Endothelial cell of umbilical vein (primary cell): ENCODE data around the gene HCK. TPM values are rescaled to one million over a fixed set of nuclear protein-coding genes. Genes with fewer than 3 reads are reported as not detected.

Experiments used
- BruUV-seq: library from RNA; stranded (reverse); fragments of 400-500 nt; replicated peaks from 2 replicates; lab custom pipeline; 2021; lab: Mats Ljungman, UMichigan
- CTCF ChIA-PET: fragments of 300-600, 350-600 bp; sonication (Branson Sonifier 250); formaldehyde crosslinking; loops from one replicate; lab custom pipeline; 2021; ENCODE audit warnings: antibody characterized with exemption, inconsistent platforms; lab: Charles Lee
- POLR2A ChIA-PET: fragments of 300-600, 350-600 bp; sonication (Branson Sonifier 250); formaldehyde crosslinking; loops from one replicate; lab custom pipeline; 2021; ENCODE audit warnings: antibody characterized with exemption, inconsistent platforms; lab: Charles Lee
- DNase-seq: peaks from one replicate; pipeline ENCODE4 v3.0.0-alpha.2; 2011; ENCODE audit warnings: low read depth, low spot score
- FAIRE-seq: peaks from 2 replicates; lab custom pipeline; 2011; peaks lifted over from hg19 to GRCh38; lab: Jason Lieb, UNC
- H2AFZ ChIP-seq: 2 replicates; pipeline ENCODE4 v1.6.0; 2012; ENCODE audit warnings: low read depth, low read length, control low read depth, inconsistent platforms
- H3K27ac ChIP-seq: 2 replicates; pipeline ENCODE4 v1.5.1; 2011; ENCODE audit warnings: low read depth, mild to moderate bottlenecking, control low read depth, low read length, moderate library complexity; ENCODE audit not compliant: insufficient read depth
- H3K27me3 ChIP-seq, 2 experiments: 2 replicates each; pipeline versions ENCODE4 v1.6.0 to v1.6.1; 2011; ENCODE audit warnings: low read length in 2 of 2, mixed read lengths in 1 of 2; ENCODE audit not compliant: control insufficient read depth in 2 of 2, insufficient read depth in 2 of 2
- H3K36me3 ChIP-seq, 2 experiments: 2 replicates in 1 of 2; 3 replicates in 1 of 2; pipeline ENCODE4 v1.5.1; 2011; ENCODE audit warnings: low read length in 2 of 2, mild to moderate bottlenecking in 1 of 2, moderate library complexity in 1 of 2; ENCODE audit not compliant: control insufficient read depth in 2 of 2, insufficient read depth in 2 of 2; ENCODE audit errors: extremely low read depth in 1 of 2
- H3K4me1 ChIP-seq: 3 replicates; pipeline ENCODE4 v1.5.1; 2011; ENCODE audit warnings: mild to moderate bottlenecking, low read length; ENCODE audit not compliant: control insufficient read depth, insufficient read depth; ENCODE audit errors: extremely low read depth
- H3K4me2 ChIP-seq: 2 replicates; pipeline ENCODE4 v1.6.1; 2011; ENCODE audit warnings: low read length, control low read depth, mixed read lengths; ENCODE audit not compliant: insufficient read depth
- H3K4me3 ChIP-seq, 3 experiments: fragments of 200-600 bp in 1 of 3; sonication (generic), shearing (Covaris generic) in 1 of 3; replicated peaks in 1 of 3; 2 replicates each; pipeline ENCODE4 v1.5.1; 2011 to 2016; ENCODE audit warnings: control low read depth in 3 of 3, low read length in 3 of 3, mild to moderate bottlenecking in 2 of 3, inconsistent platforms in 1 of 3, low read depth in 1 of 3, moderate library complexity in 1 of 3; ENCODE audit not compliant: insufficient read depth in 1 of 3
- H3K79me2 ChIP-seq: 2 replicates; pipeline ENCODE4 v1.6.0; 2012; ENCODE audit warnings: low read length, inconsistent platforms; ENCODE audit not compliant: control insufficient read depth, insufficient read depth
- H3K9ac ChIP-seq: replicated peaks from 2 replicates; pipeline ENCODE3; 2011; ENCODE audit warnings: low read length, control low read depth; ENCODE audit not compliant: insufficient read depth; ENCODE audit errors: extremely low read depth
- H3K9me1 ChIP-seq: replicated peaks from 3 replicates; pipeline ENCODE4 v1.6.0; 2011; ENCODE audit warnings: mild to moderate bottlenecking, low read length; ENCODE audit not compliant: control insufficient read depth, insufficient read depth; ENCODE audit errors: extremely low read depth
- H3K9me3 ChIP-seq: replicated peaks from 2 replicates; pipeline ENCODE4 v1.5.1; 2012; ENCODE audit warnings: low read length, inconsistent platforms; ENCODE audit not compliant: control insufficient read depth, insufficient read depth
- H4K20me1 ChIP-seq: replicated peaks from 2 replicates; pipeline ENCODE3; 2011; ENCODE audit warnings: mild to moderate bottlenecking, low read length; ENCODE audit not compliant: control insufficient read depth, insufficient read depth; ENCODE audit errors: extremely low read depth
- EZH2 ChIP-seq: IDR thresholded peaks from 2 replicates; pipeline ENCODE4 v1.6.1; 2012; ENCODE audit warnings: borderline replicate concordance, low read depth, mild to moderate bottlenecking, moderate library complexity, low read length, inconsistent platforms; ENCODE audit not compliant: severe bottlenecking
- FOS ChIP-seq: IDR thresholded peaks from 2 replicates; pipeline ENCODE4 v1.6.1; 2011; ENCODE audit warnings: mild to moderate bottlenecking, low read length, moderate library complexity, borderline replicate concordance; ENCODE audit not compliant: insufficient read depth
- GATA2 ChIP-seq: IDR thresholded peaks from 2 replicates; pipeline ENCODE4 v1.7.0; 2011; ENCODE audit warnings: low read depth, mild to moderate bottlenecking, moderate library complexity, mixed read lengths, low read length; ENCODE audit not compliant: insufficient read length, insufficient read depth
- JUN ChIP-seq: IDR thresholded peaks from 2 replicates; pipeline ENCODE4 v1.6.1; 2011; ENCODE audit warnings: borderline replicate concordance, low read depth; ENCODE audit not compliant: insufficient read length, insufficient read depth
- MYC ChIP-seq: IDR thresholded peaks from one replicate; pipeline ENCODE4 v1.6.1; 2011; ENCODE audit warnings: mild to moderate bottlenecking, low read depth, low read length
- POLR2A ChIP-seq: IDR thresholded peaks from 2 replicates; pipeline ENCODE4 v1.6.1; 2012; ENCODE audit warnings: low read depth, mild to moderate bottlenecking, control low read depth, low read length
- POLR2AphosphoS5 ChIP-seq: IDR thresholded peaks from 2 replicates; pipeline ENCODE4 v1.6.1; 2012; ENCODE audit warnings: low read depth, mild to moderate bottlenecking, control low read depth, low read length, moderate library complexity; ENCODE audit not compliant: insufficient read depth
- dilution Hi-C: fragments of 300-500 bp; cut with MboI; formaldehyde crosslinking; loops from one replicate; pipeline ENCODE4 v1.15.0; 2019; ENCODE audit warnings: low sequenced_read_pairs; ENCODE audit not compliant: extremely low pct_ligation_motif_present
- intact Hi-C: fragments of 100-400 bp; cut with micrococcal nuclease; formaldehyde crosslinking; loops from one replicate; pipeline ENCODE4 v1.10.0; 2022
- polyA plus RNA-seq, 4 experiments: library from polyadenylated mRNA; depleted of rRNA in 3 of 4; stranded (reverse) in 3 of 4; unstranded in 1 of 4; fragments of >200 nt; gene quantifications; 2 replicates each; pipeline versions ENCODE4 v1.2.1 to v1.2.3, GENCODE V29; 2011 to 2012; ENCODE audit warnings: missing spikeins in 1 of 4
- total RNA-seq: library from RNA; stranded (reverse); gene quantifications from 2 replicates; pipeline ENCODE4 v1.2.3, GENCODE V29; 2021
- TF ChIP-seq, protein P1 (sequence below), 2 donors: IDR thresholded peaks; 1 replicate in 1 of 2; 2 replicates in 1 of 2; pipeline ENCODE4 v1.5.1; 2011; ENCODE audit warnings: low read length in 2 of 2, mild to moderate bottlenecking in 2 of 2, moderate library complexity in 2 of 2, control low read depth in 1 of 2, inconsistent platforms in 1 of 2, low read depth in 1 of 2; ENCODE audit not compliant: insufficient read depth in 1 of 2; ENCODE audit errors: extremely low read depth in 1 of 2
- TF ChIP-seq, protein P2 (sequence below): IDR thresholded peaks from 2 replicates; pipeline ENCODE4 v1.6.1; 2011; ENCODE audit not compliant: insufficient read depth, insufficient read length

Gene HCK
- total and polyA plus RNA-seq, 2 donors (not counting 3 experiments of a cell fraction or from before 2014, with no cell fraction given): not detected

DNA sequence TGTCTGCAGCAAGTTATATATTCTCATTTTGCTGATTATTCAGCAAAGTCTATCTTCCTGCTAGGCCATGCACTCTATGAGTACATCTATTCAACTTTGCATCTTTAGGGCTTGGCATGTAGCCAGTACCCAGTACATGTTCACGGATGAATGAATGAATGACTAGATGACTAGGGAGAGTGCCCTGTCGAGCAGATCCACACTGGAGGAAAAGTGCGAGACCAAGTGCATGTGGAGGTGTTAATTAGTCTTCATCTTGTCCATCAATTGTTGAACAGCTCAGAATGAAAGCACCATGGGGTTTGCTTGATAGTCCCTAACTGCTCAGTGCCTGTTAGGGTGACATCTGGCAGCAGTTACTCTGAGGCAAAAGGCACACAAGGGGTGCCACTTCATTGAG, 87.9 kb downstream of the HCK start:
- no peaks in the 10 kb centered on the region for H3K79me2 ChIP-seq
- FAIRE-seq: peak; percentile 53
- intact Hi-C loops: no loop called here
- no peak overlapping the region for H3K4me2 ChIP-seq
- H3K9me3 ChIP-seq: no peaks in the 10 kb centered on the region
- H3K9me1 ChIP-seq: no peaks in the 10 kb centered on the region
- TF ChIP-seq MYC (no peak), FOS (no peak), POLR2A (no peak), POLR2AphosphoS5 (no peak), JUN (no peak), EZH2 (no peak), GATA2 (no peak)
- TF ChIP-seq, protein P1, sequence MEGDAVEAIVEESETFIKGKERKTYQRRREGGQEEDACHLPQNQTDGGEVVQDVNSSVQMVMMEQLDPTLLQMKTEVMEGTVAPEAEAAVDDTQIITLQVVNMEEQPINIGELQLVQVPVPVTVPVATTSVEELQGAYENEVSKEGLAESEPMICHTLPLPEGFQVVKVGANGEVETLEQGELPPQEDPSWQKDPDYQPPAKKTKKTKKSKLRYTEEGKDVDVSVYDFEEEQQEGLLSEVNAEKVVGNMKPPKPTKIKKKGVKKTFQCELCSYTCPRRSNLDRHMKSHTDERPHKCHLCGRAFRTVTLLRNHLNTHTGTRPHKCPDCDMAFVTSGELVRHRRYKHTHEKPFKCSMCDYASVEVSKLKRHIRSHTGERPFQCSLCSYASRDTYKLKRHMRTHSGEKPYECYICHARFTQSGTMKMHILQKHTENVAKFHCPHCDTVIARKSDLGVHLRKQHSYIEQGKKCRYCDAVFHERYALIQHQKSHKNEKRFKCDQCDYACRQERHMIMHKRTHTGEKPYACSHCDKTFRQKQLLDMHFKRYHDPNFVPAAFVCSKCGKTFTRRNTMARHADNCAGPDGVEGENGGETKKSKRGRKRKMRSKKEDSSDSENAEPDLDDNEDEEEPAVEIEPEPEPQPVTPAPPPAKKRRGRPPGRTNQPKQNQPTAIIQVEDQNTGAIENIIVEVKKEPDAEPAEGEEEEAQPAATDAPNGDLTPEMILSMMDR (IDR thresholded peaks at IDR 0.05; ENCODE audit: extremely low read depth in 1 of 2, insufficient read depth in 1 of 2, low read depth in 1 of 2, low read length in 2 of 2): no peak
- TF ChIP-seq, protein P2, sequence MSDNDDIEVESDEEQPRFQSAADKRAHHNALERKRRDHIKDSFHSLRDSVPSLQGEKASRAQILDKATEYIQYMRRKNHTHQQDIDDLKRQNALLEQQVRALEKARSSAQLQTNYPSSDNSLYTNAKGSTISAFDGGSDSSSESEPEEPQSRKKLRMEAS: no peak
- BruUV-seq: no TSS peak
- POLR2A ChIA-PET: no interaction called here
- no peaks in the 10 kb centered on the region for H4K20me1 ChIP-seq
- H3K9ac ChIP-seq: no peak overlapping the region
- no peaks in the 10 kb centered on the region for H3K27me3 ChIP-seq
- DNase-seq: no peak
- no peak overlapping the region for H2AFZ ChIP-seq
- dilution Hi-C loops: no loop called here
- H3K4me3 ChIP-seq: no peak overlapping the region
- H3K27ac ChIP-seq: no peak overlapping the region
- H3K36me3 ChIP-seq: peaks cover 11 to 69% of the 10 kb centered on the region in 2 experiments
- H3K4me1 ChIP-seq: no peaks in the 10 kb centered on the region
- CTCF ChIA-PET: no interaction called here
